KG1 (cell line): ENCODE measurements around the gene CDH11.

Source experiments
- DNase-seq: peaks from one replicate; lab custom pipeline; 2025; lab: John Stamatoyannopoulos, UW

CDH11 gene

DNA sequence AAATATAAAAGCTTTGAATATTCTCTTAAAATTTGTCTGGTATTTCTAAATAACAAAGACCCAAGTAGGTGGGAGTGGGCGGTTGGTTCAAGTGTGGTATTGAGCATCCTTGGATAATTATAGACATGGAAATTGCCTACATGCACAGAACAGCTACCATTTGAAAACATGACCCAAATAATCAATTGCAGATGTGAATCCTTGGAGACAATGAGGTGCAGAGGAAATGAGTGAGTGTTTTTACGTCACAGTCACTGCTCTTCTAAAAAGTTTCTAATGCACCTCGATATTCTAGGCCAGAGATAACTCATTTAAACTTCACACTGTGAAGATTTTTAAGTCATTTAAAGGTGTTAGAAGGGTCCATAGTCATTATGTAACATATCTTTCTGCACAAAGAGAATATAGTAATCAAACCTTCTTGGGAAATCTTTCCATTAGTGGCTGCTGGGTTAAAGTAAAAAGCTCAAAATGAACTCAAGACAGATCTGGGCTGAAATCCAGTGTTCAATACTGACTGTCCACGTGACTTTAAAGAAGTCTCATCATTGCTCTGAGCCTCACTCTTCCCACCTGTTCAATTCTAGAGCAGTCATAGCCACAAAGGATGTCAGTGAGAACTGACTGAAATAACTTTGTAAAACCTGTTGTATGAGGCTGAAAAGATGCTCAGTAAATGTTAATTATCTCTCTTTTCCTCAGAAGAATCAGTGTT, 144.5 kb downstream of the CDH11 start:
- DNase-seq = no peak

DNA sequence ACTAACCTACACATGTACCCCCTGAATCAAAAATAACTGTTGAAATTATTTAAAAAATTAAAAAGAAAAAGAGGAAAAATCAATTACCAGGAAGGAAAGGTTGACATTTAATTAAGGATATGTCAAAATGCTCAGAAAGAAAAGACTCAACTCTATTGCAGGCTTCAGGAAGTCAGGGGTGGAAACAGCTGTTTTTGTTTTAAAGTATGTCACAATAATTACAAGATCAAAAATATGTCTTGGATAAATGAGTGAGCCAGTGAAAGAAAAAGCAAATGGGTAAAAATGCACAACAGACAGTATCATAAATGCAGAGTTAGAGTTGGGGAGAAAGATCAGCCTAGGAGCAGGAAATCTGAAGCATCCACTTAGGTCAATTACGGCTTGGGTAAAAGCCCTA, 146.0 kb downstream of the CDH11 start:
- no peak for DNase-seq

GRCh38 chr16:64974381-64974780, 147.5 kb downstream of the CDH11 start:
- DNase-seq = no peak

DNA sequence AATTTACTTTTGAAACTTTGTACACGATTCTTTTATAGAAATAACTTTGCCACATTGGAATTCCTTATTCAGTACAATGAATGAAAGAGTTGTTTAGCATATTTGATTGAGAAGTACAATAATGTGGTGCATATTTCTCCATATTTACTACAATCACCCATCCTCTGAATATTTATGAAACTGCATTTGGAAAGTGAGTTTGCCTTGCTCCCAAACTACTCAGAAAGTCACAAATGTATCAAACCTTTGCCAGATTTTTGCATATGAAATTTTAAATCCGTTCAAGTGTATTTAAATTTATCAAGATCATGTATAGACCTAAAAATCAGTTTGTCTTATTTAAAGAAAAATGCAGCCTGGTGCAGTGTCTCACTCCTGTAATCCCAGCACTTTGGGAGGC, 148.7 kb downstream of the CDH11 start:
- no peak for DNase-seq

DNA sequence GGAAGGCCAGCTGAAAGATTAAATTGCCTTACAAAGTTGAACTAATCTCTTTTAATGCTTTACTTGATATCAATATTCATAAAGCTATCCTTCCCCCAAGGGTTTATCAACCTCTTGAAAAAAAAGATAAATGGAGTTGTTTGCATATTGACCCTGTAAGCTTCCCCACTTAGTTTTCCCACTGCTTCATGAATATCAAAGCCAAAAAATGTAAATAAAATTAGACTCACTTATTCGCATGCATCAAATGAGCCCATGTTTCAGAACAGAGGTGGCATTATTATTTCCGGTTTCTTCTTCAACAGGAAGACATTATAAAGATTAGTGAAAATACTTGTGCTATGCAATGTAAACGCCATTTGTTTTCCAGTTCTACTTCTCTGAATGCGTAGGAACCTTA, 150.7 kb downstream of the CDH11 start:
- no peak for DNase-seq

DNA sequence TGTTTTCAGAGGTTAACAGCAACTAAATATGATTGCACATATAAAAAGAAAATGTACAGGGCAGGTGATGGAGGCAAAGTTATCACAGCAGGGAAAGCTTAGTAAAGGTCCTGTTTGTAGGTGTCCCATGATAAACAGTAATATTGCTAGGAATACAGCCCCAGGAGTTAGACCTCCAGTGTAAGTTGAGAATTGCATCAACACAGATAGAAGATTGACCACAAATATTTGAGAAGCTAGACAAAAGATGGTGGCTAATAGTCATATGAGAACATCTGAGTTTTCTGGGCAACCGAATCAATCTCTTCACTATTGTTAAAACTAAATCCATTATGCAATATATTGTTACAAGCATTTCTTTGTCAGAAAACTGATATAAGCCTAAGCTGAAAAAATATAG, 152.6 kb downstream of the CDH11 start:
- DNase-seq = no peak

DNA sequence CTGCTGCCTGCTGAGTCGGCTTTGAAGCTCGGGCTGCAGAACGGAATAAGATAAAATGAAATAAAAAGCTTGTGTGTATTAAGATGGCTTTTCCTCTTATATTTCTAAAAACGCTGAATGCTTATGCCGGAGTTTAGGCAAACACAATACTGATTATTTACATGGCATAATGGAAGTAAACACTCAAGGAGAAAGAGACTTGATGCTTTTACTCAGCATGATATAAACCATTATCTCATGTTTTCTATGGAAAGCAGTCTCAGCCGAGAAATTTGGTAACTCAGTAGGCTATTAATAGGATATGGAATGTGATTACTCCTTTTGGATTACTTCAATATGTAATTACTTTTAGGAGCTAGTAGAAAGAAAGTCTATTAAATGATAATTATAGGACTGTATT, 153.3 kb downstream of the CDH11 start:
- DNase-seq = no peak

- DNase-seq = no peak
Observed at GRCh38 chr16:64964126-64964540, 157.7 kb downstream of the CDH11 start.

DNA sequence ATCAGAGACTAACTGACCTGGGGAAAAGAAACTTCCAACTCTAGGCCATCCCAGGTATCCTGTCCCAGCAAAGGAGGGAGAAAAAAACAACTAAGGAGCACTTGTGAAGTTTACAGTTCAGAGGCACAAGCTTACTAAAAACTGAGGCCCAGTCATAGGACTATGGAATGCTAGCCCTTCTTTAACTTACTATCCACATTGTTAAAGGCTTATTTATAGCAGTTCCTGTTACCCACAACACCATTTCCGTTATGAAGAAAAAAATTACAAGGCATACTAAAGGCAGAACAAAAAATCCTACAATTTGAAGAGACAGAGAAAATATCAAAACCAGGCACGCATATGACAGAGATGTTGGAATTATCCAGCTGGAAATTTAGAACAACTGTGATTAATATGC, 159.1 kb downstream of the CDH11 start:
- DNase-seq = no peak

DNA sequence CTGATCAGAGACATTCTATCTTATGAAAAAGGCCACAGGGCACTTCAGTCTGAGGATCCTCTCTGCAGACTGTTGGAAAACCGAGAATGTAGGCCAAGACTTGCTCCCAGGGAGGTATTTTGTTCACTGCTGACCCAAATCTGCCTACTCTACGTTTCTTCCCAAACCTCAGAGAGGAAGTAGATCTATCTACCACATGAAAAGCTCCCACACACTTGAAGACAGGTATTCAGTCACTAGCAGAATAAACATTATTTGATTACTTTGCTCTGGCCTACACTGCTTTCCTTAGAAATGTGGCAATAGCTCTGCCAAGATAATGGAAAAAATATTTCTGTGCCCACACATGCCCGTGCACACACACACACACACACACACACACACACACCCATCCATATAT, 164.6 kb downstream of the CDH11 start:
- no peak for DNase-seq

- DNase-seq = no peak
Observed at GRCh38 chr16:64952177-64952576, 169.7 kb downstream of the CDH11 start.

DNA sequence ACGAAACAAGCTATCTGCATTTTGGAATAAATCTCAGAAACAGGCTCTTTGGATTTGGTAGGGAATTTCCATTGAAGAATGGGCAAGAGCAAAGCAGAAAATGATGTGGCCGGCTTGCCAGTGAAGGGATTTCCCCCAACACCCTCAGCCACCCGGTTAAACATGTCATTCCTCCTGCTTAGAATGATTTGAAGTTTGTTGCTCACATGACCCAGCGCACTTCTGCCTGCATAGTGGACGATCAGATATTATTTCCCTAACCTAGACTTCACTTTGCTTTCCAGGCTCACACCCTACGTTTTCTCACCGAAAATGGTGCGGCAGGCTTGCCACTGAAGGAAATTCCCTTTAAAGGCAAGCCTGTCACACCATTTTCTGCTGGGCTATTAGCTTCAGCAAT, 170.7 kb downstream of the CDH11 start:
- DNase-seq = no peak

DNA sequence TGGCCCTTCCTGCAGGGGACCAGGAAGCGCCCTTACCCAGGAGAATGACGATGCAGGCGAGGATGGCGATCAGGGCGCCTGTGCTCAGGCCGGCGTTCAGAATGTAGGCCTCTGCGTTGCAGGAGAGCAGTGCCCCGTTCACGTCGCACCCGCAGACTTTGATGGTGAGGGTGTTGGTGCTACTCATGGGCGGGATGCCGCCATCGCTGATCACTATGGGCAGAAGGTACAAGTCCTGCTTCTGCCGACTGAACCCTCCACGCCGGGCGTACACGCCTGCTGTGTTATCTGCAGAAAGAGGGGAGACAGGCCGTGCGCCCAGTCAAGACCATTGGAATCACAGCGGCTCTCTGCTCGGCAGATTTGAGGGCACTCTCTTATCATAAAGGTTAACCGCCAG, 171.1 kb downstream of the CDH11 start:
- no peak for DNase-seq

DNA sequence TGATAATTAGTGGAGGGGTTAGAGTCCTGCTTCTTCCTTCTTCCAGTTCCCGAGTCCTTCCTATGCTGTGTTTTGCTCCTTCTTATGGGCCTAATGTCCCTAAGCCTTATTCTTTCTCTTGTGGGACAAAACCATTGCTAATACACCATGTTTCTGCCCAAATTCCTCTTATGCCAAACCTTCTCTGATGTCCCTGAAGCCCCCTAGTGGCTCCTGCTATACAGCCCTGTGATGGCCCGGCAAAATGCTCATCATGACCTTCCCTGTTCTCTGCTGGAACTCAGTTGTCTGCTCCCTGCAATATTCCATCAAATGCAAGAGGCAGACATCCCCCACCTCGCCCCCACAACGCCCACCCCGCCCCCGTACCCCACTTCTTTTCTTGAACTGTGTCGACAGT, 171.6 kb downstream of the CDH11 start:
- DNase-seq = no peak

DNA sequence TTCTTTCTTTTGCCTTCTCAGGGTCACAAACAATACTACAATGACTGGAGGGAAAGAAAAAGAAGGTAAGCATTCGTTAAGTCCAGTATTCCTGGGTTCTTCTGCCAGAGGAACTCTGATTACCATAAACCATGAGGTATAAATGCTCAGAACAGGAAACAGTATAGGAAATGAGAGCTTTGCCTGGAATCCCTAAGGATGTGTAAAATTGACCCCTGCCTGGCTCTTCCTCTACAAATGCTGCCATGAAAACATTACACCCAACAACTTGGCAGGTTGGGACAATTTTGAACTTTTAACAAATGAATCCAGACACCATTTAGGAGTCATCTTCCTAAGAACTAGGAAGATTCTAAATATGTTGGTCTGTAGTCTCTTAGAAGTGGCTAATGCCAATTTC, 173.8 kb downstream of the CDH11 start:
- no peak for DNase-seq

DNA sequence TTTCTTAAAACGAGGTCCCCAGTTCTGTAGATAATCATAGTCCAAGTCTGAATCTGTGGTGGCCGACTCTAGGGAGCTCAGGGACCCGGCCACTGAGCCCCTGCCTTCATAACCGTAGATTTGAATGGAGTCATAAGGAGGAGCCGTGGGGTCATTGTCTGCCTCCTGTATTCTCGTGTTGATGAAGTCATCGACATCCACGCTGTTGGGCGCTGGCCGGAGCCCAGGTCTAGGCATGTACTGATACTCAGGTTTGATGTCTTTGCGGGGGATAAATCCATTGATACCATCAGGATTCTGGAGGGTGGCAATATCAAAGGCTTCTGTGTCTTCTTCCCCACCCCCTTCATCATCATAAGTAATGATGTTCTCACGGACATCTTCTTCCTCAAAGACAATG, 174.2 kb downstream of the CDH11 start:
- no peak for DNase-seq

GRCh38 chr16:64933885-64934284, 188.0 kb downstream of the CDH11 start:
- no peak for DNase-seq

GRCh38 chr16:64926476-64926875, 195.4 kb downstream of the CDH11 start:
- no peak for DNase-seq

- DNase-seq = no peak
Observed at GRCh38 chr16:64925166-64925565, 196.7 kb downstream of the CDH11 start.

DNA sequence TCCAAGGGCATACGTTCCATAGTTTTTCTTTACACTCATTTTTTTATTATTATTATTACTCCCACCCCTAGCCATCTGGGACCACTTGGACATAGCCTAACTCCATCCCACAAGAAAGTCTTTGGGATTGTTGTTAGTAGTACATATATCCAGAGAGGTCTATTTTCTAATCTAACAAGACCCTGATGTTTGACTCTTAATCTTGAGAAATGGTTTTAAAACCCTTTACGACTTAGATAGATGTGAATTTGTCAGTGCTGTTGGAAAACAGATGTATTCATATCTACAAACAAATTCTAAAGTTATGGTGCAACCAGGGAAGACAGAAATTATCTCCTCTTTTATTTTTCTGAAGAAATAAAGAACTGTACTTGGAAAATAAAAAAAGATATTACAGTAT, 197.8 kb downstream of the CDH11 start:
- DNase-seq = no peak

- no peak for DNase-seq
Observed at GRCh38 chr16:64919929-64920607, 201.8 kb downstream of the CDH11 start.

GRCh38 chr16:64919141-64919540, 202.7 kb downstream of the CDH11 start:
- DNase-seq = no peak

- no peak for DNase-seq
Observed at GRCh38 chr16:64916051-64916450, 205.8 kb downstream of the CDH11 start.

DNA sequence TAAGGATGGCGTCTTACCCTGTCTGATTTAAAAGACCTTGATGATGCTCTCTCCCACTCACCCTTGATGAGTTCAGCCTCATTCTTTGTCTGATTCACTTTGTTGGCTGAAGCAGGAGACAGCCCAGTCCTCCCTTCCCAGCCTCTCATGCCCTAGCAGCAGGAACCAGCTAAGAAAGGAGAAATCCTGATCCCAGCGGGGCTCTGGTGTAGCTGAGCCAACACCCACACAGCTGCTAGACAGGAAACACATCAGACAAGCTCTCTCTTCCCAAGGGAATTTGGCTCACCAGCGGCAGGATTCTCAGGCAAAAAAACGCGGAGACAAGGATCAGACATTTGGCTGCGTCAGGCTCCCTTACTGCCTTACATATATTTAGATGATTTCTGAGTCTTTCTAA, 211.5 kb downstream of the CDH11 start:
- DNase-seq = no peak
